HepG2 (cell line): ENCODE results near the gene PLVAP. TPM values are rescaled to one million over a fixed set of nuclear protein-coding genes. Genes with fewer than 3 reads are reported as not detected.

Experiments
- ARID2 ChIP-seq: sonication (generic); formaldehyde crosslinking; IDR thresholded peaks from 2 replicates; pipeline ENCODE4 v1.8.1; 2022; ENCODE audit warnings: mild to moderate bottlenecking, missing genetic modification reagents, borderline replicate concordance
- ATAD3A ChIP-seq: sonication (generic); formaldehyde crosslinking; IDR thresholded peaks from 2 replicates; pipeline ENCODE4 v1.4.0; 2020; ENCODE audit warnings: missing genetic modification reagents
- E2F5 ChIP-seq: sonication (generic); formaldehyde crosslinking; conservative IDR thresholded peaks from 2 replicates; pipeline ENCODE4 v1.4.0; 2020; ENCODE audit warnings: missing genetic modification reagents
- GLI4 ChIP-seq: sonication (generic); formaldehyde crosslinking; IDR thresholded peaks from 2 replicates; pipeline ENCODE4 v1.5.1; 2020; ENCODE audit warnings: missing genetic modification reagents, mild to moderate bottlenecking, moderate library complexity, borderline replicate concordance
- GTF2F1 ChIP-seq: fragments of 150-350 bp; IDR thresholded peaks from 2 replicates; pipeline ENCODE4 v1.6.1; 2014; ENCODE audit warnings: low read length
- MEIS2 ChIP-seq: sonication (generic); formaldehyde crosslinking; IDR thresholded peaks from 2 replicates; pipeline ENCODE4 v1.9.0; 2021; ENCODE audit warnings: mild to moderate bottlenecking, missing genetic modification reagents
- NCOA1 ChIP-seq: sonication (generic); formaldehyde crosslinking; IDR thresholded peaks from 2 replicates; pipeline ENCODE4 v1.9.0; 2021; ENCODE audit warnings: missing genetic modification reagents
- PAWR ChIP-seq: sonication (generic); formaldehyde crosslinking; IDR thresholded peaks from 2 replicates; pipeline ENCODE4 v1.4.0; 2020; ENCODE audit warnings: missing genetic modification reagents, mild to moderate bottlenecking, borderline replicate concordance
- PAX8 ChIP-seq: sonication (generic); formaldehyde crosslinking; IDR thresholded peaks from 2 replicates; pipeline ENCODE4 v1.8.0; 2022; ENCODE audit warnings: mild to moderate bottlenecking, missing genetic modification reagents, borderline replicate concordance
- SATB2 ChIP-seq: sonication (generic); formaldehyde crosslinking; IDR thresholded peaks from 2 replicates; pipeline ENCODE4 v1.5.0; 2020; ENCODE audit warnings: missing genetic modification reagents
- TEAD3 ChIP-seq: optimal IDR thresholded peaks from 2 replicates; pipeline ENCODE3; 2016; ENCODE audit warnings: borderline replicate concordance
- WIZ ChIP-seq: sonication (generic); formaldehyde crosslinking; IDR thresholded peaks from 2 replicates; pipeline ENCODE4 v1.5.1; 2020; ENCODE audit warnings: mild to moderate bottlenecking, missing genetic modification reagents
- ZBTB4 ChIP-seq: sonication (generic); formaldehyde crosslinking; IDR thresholded peaks from 2 replicates; pipeline ENCODE4 v1.4.0; 2020; ENCODE audit warnings: missing genetic modification reagents, mild to moderate bottlenecking, borderline replicate concordance
- ZNF160 ChIP-seq: sonication (generic); formaldehyde crosslinking; IDR thresholded peaks from 2 replicates; pipeline ENCODE4 v1.8.0; 2022; ENCODE audit warnings: mild to moderate bottlenecking, inconsistent platforms, missing genetic modification reagents
- ZNF382 ChIP-seq: sonication (generic); formaldehyde crosslinking; IDR thresholded peaks from 2 replicates; pipeline ENCODE4 v1.5.0; 2020; ENCODE audit warnings: missing genetic modification reagents, mild to moderate bottlenecking, borderline replicate concordance
- ZNF570 ChIP-seq: sonication (generic); formaldehyde crosslinking; IDR thresholded peaks from 2 replicates; pipeline ENCODE4 v1.4.0; 2020; ENCODE audit warnings: mild to moderate bottlenecking, missing genetic modification reagents, borderline replicate concordance
- ZNF572 ChIP-seq: sonication (generic); formaldehyde crosslinking; IDR thresholded peaks from 2 replicates; pipeline ENCODE4 v1.5.1; 2020; ENCODE audit warnings: mild to moderate bottlenecking, missing genetic modification reagents
- ZNF703 ChIP-seq: sonication (generic); formaldehyde crosslinking; IDR thresholded peaks from 2 replicates; pipeline ENCODE4 v1.5.1; 2020; ENCODE audit warnings: missing genetic modification reagents, mild to moderate bottlenecking, moderate library complexity, borderline replicate concordance
- ZNF75D ChIP-seq: sonication (generic); formaldehyde crosslinking; IDR thresholded peaks from 2 replicates; pipeline ENCODE4 v1.8.1; 2023; ENCODE audit warnings: missing genetic modification reagents, mild to moderate bottlenecking, borderline replicate concordance
- ZNF781 ChIP-seq: sonication (generic); formaldehyde crosslinking; IDR thresholded peaks from 2 replicates; pipeline ENCODE4 v1.5.1; 2020; ENCODE audit warnings: borderline replicate concordance, mild to moderate bottlenecking, missing genetic modification reagents; ENCODE audit errors: not compliant biosample characterization
- ZSCAN12 ChIP-seq: sonication (generic); formaldehyde crosslinking; IDR thresholded peaks from 2 replicates; pipeline ENCODE4 v1.9.0; 2021; ENCODE audit warnings: mild to moderate bottlenecking, missing genetic modification reagents
- polyA plus RNA-seq, 8 experiments: library from polyadenylated mRNA; depleted of rRNA in 3 of 8; stranded (reverse) in 7 of 8; unstranded in 1 of 8; fragments of >200 nt; fragmentation: Illumina TruSeq in 4 of 8; extraction: Trizol in 4 of 8; gene quantifications; 2 replicates each; pipeline versions ENCODE4 v1.2.1 to v1.2.3, GENCODE V29; 2011 to 2016; ENCODE audit warnings: low read depth in 4 of 8, missing spikeins in 1 of 8, mixed read lengths in 1 of 8; ENCODE audit not compliant: insufficient read depth in 1 of 8
- total RNA-seq, 5 experiments: library from RNA; depleted of rRNA; stranded (reverse); fragments of >200 nt; fragmentation: Illumina TruSeq; extraction: Trizol; gene quantifications; 2 replicates each; pipeline ENCODE4 v1.2.3, GENCODE V29; 2016; ENCODE audit warnings: low read depth in 1 of 5
- TF ChIP-seq, protein P1 (sequence below): sonication (generic); formaldehyde crosslinking; IDR thresholded peaks from 2 replicates; pipeline ENCODE4 v1.8.1; 2023; ENCODE audit warnings: missing genetic modification reagents, inconsistent platforms, borderline replicate concordance
- TF ChIP-seq, protein P2 (sequence below): sonication (generic); formaldehyde crosslinking; IDR thresholded peaks from 2 replicates; pipeline ENCODE4 v1.4.0; 2020; ENCODE audit warnings: missing genetic modification reagents

The PLVAP gene
- total and polyA plus RNA-seq, 2 of the 13 experiments (the other 11 are each of a cell fraction or from before 2014, with no cell fraction given) = 0.26 TPM; not detected in 1

DNA sequence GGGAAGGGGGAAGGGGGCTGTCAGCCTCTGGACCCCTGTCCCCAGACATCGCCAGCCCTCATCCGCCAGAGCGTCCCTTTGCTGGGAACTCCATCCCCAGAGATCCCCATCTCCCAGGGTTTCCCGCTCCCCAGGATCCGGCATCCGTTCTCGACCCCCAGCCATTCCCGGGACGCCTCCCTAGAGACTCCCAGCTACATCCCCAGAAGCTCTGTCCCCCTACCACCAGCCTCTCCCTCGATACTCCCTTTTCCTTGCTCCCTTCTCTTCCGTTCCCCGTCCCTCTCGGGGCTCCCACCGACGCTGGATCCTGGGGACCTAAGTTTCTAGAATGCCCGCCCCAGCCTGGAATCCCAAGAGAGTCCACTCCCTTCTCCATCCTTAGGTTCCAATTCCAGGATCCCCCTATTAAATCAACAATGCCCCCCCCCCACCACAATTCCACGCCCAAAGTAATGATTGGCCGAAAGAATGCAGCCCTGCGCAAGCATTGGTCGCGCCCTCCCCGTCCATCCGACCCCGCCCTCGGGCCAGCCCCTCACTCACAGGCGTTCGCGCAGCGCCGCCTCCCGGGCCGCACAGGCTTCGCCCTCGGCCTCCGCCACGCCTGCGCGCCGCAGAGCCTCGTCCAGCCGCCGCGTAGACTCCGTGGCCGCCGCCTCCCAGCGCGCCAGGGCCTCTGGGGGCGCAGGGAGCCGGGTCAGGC lies 13.7 kb upstream of the PLVAP start (continued):
- no peak for TF ChIP-seq MEIS2 (CRISPR knock-in tag)
- TF ChIP-seq, protein P1, sequence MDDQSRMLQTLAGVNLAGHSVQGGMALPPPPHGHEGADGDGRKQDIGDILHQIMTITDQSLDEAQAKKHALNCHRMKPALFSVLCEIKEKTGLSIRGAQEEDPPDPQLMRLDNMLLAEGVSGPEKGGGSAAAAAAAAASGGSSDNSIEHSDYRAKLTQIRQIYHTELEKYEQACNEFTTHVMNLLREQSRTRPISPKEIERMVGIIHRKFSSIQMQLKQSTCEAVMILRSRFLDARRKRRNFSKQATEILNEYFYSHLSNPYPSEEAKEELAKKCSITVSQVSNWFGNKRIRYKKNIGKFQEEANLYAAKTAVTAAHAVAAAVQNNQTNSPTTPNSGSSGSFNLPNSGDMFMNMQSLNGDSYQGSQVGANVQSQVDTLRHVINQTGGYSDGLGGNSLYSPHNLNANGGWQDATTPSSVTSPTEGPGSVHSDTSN (CRISPR knock-in tag) = no peak
- TF ChIP-seq, protein P2, sequence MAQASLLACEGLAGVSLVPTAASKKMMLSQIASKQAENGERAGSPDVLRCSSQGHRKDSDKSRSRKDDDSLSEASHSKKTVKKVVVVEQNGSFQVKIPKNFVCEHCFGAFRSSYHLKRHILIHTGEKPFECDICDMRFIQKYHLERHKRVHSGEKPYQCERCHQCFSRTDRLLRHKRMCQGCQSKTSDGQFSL (CRISPR knock-in tag) = peak; percentile 75; the same call in 1 of the 2 replicates
- no peak for TF ChIP-seq ZNF570 (CRISPR knock-in tag)
- no peak for TF ChIP-seq WIZ (CRISPR knock-in tag)
- no peak for TF ChIP-seq ATAD3A (CRISPR knock-in tag)
- TF ChIP-seq GTF2F1 = no peak
- TF ChIP-seq ARID2 (CRISPR knock-in tag) = no peak
- TF ChIP-seq GLI4 = no peak
- TF ChIP-seq ZSCAN12 (CRISPR knock-in tag) = no peak
- TF ChIP-seq NCOA1 (CRISPR knock-in tag) = no peak
- TF ChIP-seq E2F5 (CRISPR knock-in tag) = no peak
- TF ChIP-seq SATB2 = no peak
- no peak for TF ChIP-seq ZNF75D (CRISPR knock-in tag)
- no peak for TF ChIP-seq ZNF382 (CRISPR knock-in tag)
- TF ChIP-seq TEAD3 = peak; percentile 42
- no peak for TF ChIP-seq ZBTB4 (CRISPR knock-in tag)
- TF ChIP-seq ZNF781 (CRISPR knock-in tag) = no peak
- no peak for TF ChIP-seq PAX8 (CRISPR knock-in tag)
- no peak for TF ChIP-seq ZNF703
- TF ChIP-seq ZNF160 (CRISPR knock-in tag) = no peak
- no peak for TF ChIP-seq ZNF572 (CRISPR knock-in tag)
- TF ChIP-seq PAWR (CRISPR knock-in tag) = no peak
